Cerebellar nuclear complex (tissue), 1 donor: Measurements from ENCODE around the gene SURF4.

Experiments used
- DNase-seq, 2 experiments: peaks; one replicate each; lab custom pipeline; 2025; lab: John Stamatoyannopoulos, UW

The SURF4 gene

DNA sequence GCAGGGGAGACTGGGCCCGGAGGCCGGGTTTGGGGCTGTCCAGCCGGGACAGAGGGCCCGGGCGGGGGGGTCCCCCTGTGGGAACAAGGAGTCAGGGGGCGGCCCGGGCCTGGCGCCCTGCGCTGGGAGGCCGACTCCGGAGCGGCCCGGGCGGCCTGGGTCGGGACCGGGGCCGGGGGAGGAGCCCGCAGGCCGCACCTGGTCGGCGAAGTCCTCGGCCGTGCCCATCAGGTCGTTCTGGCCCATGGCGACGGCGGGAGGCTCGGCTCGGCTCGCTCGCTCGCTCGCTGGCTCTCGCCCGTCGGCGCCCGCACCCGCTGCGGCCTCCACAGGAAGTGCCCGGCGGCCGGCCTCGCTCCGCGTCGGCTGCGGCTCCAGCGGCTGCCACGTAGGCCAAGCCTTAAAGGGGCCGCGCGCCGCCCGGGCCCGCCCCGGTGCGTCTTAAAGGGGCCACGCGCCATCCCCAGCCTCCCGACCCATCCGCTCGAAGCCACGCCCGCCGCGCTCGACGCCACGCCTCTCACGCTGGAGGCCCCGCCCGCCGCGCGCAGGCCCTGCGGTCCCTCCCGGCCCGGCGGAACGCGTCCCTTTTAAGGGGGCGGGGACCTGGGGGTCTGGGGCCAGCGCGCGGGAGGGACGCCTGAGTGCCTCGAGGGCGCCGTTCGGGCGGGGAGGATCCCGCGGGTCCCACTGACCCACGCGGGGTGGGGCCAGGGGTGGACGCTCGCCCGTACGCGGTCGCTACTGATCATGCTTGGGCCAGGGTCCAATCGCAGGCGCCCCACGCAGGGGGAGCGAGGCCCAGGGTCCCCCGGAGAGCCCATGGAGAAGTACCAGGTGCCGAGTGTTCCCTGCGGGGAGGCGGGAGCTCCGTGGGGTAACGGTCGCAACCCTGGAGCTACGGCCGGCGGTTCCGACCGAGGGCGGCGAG lies at the start of gene SURF4, which contains the start of gene STKLD1:
TSS of gene SURF4 (minus strand) at position 337 of the 931 bp plus-strand sequence. CDS start at position 246, 91 bp downstream.
TSS of gene STKLD1 (plus strand) at position 643 of the 931 bp plus-strand sequence. CDS start at position 751, 108 bp downstream.
- DNase-seq = peak; percentile 42 to 62

DNA sequence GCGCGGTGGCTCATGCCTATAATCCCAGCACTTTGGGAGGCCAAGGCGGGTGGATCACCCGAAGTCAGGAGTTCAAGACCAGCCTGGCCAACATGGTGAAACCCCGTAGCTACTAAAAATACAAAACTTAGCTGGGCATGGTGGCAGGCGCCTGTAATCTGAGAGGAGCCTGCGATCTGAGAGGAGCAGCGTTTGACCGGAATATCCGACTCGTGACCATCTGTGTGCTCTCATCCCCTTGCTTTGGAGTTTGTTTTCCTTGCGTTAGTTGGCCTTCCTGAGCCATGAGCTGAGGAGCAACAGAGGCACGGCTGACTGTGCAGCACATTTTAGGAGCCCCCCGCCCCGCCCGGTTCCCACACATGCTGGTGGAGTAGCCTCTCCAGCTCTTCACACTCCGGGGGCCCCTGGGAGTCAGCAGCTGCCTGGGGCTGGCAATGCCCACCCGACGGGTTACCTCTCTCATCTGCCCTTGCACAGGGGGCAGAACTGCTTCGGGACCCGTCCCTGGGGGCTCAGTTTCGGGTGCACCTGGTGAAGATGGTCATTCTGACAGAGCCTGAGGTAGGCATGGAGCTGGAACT lies 49.3 kb upstream of the SURF4 start:
- no peak for DNase-seq

DNA sequence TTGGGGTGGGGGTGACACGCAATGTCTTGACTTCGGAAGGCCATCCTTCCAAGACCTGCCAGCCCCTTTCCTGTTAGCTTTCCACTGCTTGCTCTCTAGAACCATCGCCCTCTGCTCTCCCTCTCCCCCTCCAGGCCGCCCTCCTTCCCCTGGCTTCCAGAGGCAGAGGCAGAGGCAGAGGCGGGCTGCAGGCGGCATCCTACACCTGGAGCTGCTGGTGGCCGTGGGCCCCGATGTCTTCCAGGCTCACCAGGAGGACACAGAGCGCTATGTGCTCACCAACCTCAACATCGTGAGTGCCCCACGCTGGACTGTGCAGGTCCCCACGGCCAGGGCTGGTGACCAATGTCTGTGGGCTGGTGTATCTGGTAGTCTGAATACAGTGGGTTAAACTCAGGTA lies 48.3 kb upstream of the SURF4 start:
- DNase-seq = no peak

DNA sequence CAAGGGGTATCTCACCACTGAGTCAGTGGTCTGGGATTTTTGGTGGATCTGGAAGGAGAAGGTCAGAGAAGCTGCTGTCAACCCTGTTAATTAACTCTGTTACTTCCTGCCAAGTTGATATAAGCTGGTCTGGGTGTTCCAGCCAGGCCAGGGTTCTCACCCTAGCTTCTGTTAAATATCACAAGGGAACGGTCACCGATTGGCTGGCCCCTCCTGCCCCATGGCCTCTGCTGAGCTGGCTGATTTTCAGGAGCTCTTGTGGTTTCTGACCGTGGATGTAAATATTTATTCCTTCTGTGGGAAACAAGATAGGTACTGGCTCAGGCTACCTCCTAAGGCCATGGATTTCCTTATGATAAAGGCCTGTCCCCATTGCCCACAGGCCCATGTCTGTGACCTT lies 47.4 kb upstream of the SURF4 start:
- no peak for DNase-seq

DNA sequence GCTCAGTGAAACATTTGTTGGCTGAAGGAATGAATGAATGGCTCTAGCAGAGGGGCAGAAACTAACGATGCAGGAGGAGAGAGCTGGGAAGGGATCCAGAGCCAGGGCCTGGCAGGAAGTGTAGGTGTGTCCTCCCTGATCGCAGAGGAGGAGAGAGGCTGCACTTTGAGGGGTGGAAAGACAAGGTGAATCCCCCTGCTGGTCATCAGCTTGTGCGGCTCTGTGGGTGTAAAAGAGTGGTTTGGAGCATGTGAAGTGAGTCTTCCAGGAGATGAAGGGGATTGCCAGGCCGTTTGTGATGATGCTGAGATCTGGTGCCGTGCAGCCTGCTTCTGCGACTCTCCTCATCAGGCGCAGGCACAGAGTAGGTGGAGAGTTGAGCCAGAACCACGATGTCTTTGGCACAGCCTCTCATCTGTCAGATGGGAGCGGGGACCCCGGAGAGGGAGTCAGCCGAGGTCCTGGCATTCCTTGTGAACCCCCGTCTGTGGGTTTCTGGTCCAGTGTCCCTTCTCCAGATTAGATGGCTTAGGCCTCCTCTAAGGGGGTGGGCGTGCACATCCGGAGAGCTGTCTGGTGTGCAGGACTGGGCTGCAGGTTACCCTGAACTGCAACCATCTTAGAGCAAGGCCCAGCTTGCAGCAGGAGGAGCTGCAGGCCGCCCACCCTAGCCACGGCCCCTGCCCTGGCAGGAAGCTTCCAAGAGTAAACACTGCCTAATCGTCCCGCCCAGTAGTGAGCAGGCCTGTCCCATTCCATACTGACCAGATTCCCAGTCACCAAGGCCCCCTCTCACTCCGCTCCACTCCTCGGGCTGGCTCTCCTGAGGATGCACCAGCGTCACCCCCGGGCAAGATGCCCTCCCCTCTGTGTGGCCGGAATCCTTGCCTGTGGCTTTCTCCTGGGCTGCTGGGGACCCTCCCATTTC lies 46.0 kb upstream of the SURF4 start, which contains the start of gene ADAMTS13:
TSS of gene ADAMTS13 (plus strand) at position 753 of the 928 bp plus-strand sequence. CDS start at position 830, 77 bp downstream.
- DNase-seq = no peak

DNA sequence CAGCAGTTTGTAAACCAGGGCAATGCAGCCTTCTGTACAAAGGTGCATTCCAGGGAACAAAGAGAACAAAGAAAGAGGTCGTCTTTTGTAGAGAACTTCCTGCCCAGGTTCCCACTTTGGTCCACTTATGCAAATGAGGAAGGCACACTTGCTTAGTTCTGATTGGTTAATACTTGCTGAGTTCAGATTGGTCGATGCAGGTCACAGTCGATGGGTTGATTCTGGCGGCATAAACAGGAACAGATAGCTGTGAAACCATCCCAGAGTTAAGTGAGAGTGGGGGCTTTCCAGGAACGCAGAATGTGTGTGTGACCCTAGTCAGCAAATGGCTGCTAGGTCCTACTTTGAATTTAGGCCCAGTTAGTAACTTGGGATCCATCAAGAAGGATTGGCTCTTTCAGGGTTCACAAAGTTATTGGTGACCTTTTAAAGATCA lies 44.5 kb upstream of the SURF4 start:
- DNase-seq = no peak

DNA sequence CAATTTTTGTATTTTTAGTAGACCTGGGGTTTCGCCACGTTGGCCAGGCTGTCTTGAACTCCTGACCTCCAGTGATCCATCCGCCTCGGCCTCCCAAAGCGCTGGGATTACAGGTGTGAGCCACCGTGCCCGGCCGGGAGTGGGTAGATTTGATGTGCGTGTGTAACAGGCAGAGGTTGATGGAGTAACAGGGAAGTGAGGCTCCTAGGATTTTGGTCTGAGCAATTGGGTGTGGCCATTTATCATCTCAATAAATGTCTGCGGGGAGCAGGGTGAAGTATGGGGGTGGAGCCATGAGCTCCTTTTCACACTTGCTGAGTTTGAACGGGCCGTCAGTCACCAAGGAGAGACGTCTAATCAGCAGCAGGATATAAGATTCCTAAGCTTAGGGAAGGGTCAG lies 43.1 kb upstream of the SURF4 start:
- DNase-seq = no peak

DNA sequence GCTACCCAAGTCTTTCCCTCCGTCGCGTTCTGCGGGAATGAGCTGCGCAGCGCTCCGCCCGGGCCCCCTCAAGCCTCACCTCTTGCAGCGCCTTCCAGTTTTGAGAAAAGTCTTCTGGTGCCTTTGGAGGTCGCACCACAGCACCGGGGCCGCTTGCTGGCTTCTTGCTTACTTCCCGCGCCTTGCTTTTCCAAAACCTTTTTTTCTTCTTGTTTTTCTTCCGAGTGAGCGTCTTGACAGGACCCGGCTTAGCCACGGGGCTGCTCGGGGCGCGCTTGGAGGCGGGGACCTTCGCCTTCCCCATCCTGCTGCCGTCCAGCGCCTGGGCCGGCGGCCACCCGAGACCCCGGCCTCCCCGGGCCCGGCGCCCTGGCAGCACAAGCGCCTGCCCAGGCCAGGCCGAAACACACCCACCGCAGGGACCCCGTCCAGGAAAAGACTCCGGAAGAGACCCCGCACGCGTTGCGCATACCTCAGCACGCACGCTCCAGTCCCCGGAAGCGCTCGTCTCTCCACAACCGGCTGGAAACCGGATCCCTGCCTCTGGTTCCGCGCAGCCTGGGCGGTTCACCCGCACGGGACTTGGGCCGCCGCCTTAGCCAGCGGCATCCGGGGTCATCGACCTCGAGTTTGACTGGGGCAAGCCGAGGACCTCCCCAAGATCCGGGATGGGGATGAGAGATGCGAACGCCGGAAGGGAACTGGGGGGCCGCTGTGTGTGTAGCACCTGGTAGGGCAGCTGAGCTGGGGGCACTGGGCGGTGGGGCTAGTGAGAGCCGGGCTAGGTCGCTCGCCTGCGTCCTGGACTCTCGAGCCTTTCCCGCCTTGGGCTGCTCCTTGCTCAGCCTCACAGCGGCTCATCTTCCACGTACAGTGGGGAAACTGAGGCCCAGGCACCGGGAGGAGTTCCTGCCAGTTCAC lies 41.9 kb upstream of the SURF4 start, which contains the start of gene REXO4:
TSS of gene REXO4 (minus strand) at position 470 of the 921 bp plus-strand sequence. CDS start at position 304, 166 bp downstream.
- DNase-seq = peak in 1 of 2 experiments; percentile 21

DNA sequence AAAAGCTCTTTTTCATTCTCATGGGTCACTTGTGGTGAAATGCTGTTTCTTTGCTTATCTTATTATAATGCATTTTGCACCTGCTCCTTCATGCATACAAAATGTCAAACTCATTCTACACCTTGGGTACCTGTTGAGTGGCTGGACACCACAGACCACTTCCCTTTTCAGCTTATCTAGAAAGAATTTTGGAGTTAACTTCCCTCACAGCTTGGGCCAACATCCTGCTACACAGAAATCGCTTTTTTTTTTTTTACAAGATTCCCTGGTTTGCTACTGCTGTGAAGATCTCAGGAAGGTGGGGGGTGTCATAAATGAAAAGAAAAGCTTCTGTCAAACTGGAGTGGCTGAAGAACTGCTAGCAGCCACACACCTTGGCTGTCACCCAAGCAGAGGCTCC lies 39.3 kb upstream of the SURF4 start:
- no peak for DNase-seq

DNA sequence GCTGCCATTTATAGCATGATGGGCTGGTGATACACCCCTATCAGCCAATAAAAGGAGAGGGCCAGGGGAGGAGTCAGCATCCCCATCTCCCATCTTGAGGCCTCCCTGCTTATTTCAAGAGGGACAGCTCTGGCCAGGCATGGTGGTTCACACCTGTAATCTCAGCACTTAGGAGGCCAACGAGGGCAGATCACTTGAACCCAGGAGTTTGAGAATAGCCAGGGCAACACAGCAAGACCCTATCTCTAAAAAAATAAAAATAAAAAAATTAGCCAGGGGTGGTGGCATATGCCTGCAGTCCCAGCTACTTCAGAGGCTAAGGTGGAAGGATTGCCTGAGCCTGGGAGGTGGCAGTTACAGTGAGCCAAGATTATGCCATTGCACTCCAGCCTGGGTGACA lies 32.2 kb upstream of the SURF4 start:
- DNase-seq = no peak

DNA sequence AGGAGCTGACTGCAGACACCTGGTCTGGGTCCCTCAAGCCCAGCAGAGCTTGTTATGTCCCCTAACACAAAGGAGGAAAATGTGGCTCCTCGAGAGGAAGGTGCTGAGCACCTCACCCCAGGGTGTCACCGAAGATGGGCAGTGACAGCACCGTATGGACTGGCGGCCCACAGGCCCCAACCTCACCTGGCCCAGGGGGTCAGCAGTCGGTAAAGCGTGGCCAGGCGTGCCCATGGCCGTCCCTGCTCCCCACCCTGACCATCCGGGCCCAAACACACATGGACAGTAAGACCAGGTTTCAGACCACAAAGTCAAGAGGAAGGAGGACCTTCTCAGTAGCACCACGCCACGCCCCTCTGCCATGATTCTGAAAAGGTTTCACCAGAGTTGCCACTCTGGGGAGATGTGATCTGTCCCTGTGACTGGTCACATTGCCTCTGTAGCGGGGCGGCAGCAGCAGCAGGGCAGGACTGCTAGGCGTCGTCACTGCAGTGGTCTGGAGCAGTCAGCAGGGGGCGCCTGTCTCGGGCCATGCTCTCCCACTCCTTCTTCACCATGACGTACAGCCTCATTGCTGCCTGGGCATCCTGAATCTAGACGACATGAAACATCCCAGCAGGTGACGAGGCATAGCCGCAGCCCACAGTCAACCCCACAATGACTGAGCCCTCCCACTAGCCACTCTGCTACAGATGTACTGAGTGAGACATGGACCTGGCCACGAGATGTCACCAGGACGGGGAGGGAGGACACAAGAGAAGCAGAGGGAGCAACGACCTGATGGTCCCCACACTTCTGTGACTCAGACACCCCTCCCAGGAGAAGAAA lies 30.8 kb upstream of the SURF4 start:
- DNase-seq = no peak

DNA sequence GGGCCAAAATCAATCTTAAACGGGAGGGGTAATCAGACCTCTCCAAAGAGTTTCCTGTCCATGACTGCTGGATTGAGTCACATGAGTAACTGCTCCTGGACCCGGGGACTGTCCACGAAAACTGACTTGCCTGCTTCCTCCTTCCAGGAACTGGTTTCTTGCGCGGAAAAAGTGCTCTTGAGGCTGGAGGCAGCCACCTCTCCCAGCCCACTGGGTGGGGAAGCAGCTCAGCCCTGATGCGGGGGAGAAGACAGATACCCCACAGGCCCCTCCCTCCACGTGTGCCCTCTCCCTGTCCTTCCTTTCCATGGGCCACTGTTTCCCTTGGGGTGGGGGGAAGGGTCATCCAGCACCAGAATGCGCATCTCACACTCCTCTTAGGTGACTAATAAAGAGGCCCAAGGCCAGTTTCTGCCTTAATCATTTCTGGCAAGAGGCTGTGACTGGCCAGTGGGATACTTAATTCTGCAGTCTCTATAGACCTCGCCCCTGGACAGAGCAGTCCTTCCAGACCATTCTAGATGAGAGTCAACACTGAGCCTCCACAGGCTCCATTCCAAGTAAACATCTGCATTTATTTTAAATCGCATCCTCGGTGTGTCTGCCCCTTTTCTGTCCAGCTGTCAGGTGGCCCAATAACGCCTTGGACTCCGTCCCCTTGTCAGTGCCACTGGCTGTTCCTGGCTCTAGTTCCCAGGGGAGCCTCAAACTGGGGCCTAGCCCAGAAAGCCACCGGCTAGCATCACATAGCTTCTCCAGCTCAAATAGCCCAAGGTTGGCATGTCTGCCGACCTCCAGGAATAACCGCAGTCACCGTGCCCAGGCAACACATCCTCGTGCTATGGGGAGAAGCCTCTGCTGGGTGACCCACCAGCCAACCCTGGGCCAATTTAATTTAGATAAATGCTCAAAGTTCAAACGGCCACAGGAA lies 29.9 kb upstream of the SURF4 start:
- no peak for DNase-seq

DNA sequence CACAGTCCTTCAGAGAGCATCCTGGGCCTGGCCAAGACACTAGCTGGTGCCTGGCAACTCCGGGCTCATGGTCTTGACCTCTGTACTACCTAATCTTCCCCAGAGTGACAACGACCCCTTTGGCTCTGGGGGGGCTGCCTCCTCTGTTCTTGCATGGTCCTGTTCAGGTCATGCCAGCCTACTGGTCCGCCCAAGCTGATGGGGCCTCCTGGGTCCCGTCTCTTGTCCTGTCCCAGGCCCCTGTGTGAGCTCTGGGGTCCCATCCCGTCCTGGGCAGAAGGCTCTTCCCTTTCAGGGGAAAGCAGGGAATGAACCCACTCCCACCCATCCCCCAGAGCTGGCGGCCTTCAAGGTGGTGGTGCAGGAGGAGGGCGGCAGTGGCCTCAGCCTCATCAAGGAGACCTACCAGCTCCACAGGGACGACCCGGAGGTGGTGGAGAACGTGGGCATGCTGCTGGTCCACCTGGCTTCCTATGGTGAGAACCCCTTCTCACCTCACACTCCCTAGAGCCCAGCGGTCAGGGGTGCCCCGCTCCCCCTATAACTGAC lies 28.7 kb upstream of the SURF4 start:
- DNase-seq = no peak

DNA sequence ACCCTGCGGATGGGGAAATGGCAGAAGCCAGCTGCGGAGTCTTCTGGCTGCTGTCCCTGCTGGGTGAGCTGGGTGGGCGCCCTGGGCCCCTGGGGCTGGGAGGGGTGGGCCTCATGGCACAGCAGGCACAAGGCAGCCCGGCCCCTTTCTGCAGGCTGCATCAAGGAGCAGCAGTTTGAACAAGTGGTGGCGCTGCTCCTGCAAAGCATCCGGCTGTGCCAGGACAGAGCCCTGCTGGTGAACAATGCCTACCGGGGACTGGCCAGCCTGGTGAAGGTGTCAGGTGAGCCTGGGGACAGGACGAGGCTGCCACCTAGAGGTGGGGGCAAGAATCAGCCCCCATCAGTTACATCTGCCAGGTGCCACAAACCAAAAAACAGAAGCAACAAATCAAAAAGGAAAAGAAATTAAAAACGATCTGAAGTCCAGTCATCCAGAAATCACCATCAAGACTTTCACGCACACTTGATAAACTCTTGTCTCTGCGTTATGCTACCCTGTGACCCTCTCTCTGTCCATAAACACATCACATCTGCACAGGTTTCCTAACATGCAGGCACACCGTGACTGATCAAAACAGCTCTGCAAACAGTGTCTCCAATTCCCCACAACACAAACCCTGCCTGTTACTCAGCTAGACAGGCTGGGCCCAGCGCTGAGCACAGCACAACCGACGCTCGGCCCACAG lies 28.1 kb upstream of the SURF4 start:
- DNase-seq = no peak

DNA sequence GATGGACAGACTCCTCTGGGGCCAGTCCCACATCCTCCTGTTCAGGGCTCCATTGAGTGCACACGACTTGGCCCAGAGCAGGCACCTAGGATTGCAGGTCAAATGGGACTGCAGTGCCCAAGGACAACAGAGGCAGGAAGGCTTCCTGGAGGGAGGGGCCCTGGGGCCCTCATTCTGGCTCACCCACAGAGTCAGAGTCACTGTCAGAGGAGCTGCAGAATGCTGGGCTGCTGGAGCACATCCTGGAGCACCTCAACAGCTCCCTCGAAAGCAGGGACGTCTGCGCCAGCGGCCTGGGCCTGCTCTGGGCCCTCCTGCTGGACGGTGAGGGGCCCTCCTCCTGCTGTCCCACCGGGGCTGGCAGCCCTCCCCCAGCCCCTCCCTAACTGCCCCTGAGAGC lies 26.8 kb upstream of the SURF4 start:
- no peak for DNase-seq

DNA sequence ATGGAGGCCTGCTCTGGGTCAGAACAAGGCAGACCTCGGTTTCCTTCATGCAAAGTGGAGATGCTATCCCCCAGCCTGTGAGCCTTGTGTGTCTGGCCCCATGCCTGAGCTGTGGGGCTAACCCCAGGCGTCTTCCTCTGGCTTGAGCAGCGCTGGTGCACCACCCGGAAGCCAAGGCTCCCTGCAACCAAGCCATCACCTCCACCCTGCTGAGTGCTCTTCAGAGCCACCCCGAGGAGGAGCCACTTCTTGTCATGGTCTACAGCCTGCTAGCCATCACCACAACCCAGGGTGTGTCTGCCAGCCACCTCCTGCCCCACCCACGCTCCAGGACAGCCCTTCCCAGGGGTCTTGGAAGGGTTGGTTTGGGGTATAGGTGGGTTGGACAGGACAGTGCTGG lies 25.7 kb upstream of the SURF4 start:
- DNase-seq = no peak

DNA sequence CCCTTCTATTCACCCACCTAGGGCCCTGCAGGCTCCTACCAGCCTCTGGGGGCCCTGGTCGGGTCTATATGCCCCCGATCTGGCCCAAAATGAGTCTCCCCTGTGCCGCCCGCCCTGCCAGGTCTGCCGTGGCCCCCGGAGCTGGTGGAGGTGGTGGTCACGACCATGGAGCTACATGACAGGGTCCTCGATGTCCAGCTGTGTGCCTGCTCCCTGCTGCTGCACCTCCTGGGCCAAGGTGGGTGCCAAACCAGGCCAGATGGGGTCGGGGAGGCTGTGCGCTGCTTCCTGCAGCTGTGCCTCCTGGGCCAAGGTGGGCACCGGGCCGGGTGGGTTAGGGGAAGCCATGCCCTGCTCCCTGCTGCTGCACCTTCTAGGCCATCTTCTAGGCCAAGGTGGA lies 24.4 kb upstream of the SURF4 start:
- no peak for DNase-seq

DNA sequence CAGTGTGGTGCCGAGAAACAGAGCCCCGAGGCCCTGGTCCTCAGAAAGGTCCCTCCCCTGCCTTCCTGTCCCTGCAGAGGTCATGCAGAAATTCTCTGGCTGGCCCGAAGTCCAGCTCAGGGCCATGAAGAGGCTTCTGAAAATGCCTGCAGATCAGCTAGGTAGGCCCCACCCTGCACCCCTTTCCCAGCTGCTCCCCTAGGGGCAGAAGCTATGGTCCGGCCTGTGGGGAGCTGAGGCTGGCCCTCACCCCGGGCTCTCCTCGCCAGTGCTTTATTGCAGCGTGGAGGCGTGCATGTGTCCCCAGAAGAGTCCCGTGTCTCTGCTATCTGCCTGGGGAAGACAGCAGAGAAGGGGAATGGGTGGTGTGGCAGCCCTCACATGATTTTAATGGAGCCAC lies 22.0 kb upstream of the SURF4 start:
- DNase-seq = no peak
